K562 (cell line): Measurements from ENCODE around the gene CNOT6L. TPM values are rescaled to one million over a fixed set of nuclear protein-coding genes. Genes with fewer than 3 reads are reported as not detected.
A peak's percentile ranks its signal among the peaks of the same experiment; 100 is the strongest.

Experiments used
- ATAC-seq: fragments of 200-7000 bp; cut with Tn5 transposase; 3 replicates; pipeline ENCODE4 v1.9.1; 2020; ENCODE audit warnings: moderate library complexity
- BruUV-seq: library from RNA; stranded (reverse); fragments of 400-500 nt; replicated peaks from 2 replicates; lab custom pipeline; 2021; lab: Mats Ljungman, UMichigan
- CTCF ChIA-PET: fragments of 300-600 bp; formaldehyde crosslinking; extraction: SDS; loops from one replicate; lab custom pipeline; 2021; ENCODE audit warnings: low intra/inter-chr PET ratio; lab: Yijun Ruan, JAX
- POLR2A ChIA-PET: fragments of 300-600, 350-650 bp; sonication (Branson Sonifier 250); formaldehyde crosslinking; extraction: SDS; loops from one replicate; lab custom pipeline; 2021; ENCODE audit warnings: antibody characterized with exemption, inconsistent platforms; lab: Yijun Ruan, JAX
- DNase-seq, 4 experiments: peaks; one replicate each; pipeline versions ENCODE4 v3.0.0 to v3.0.0-alpha.2; 2011 to 2018; ENCODE audit warnings: low spot score in 3 of 4, mixed read lengths in 3 of 4; ENCODE audit errors: extremely low read depth in 1 of 4
- FAIRE-seq: peaks from 2 replicates; lab custom pipeline; 2011; peaks lifted over from hg19 to GRCh38; lab: Jason Lieb, UNC
- H2AFZ ChIP-seq: 2 replicates; pipeline ENCODE4 v1.6.0; 2011; ENCODE audit warnings: low read depth, low read length, control low read depth, inconsistent platforms
- H3K27ac ChIP-seq: fragments of 200-600 bp; 3 replicates; pipeline ENCODE4 v1.8.0; 2011; ENCODE audit warnings: low read depth, mild to moderate bottlenecking, control low read depth, inconsistent platforms, low read length, moderate library complexity, mixed read lengths; ENCODE audit errors: extremely low read depth
- H3K27me3 ChIP-seq, 2 experiments: fragments of 300-600 bp in 1 of 2; 2 replicates in 1 of 2; 3 replicates in 1 of 2; pipeline versions ENCODE4 v1.6.0 to v1.8.0; 2011; ENCODE audit warnings: inconsistent platforms in 2 of 2, low read length in 2 of 2, mild to moderate bottlenecking in 1 of 2, mixed read lengths in 1 of 2, moderate library complexity in 1 of 2; ENCODE audit not compliant: control insufficient read depth in 2 of 2, insufficient read depth in 2 of 2
- H3K36me3 ChIP-seq: fragments of 300-600 bp; 3 replicates; pipeline ENCODE4 v1.8.0; 2011; ENCODE audit warnings: mild to moderate bottlenecking, low read length, inconsistent platforms; ENCODE audit not compliant: control insufficient read depth, insufficient read depth
- H3K4me1 ChIP-seq, 2 experiments: fragments of 200-600 bp in 1 of 2; replicated peaks in 1 of 2; 2 replicates in 1 of 2; 3 replicates in 1 of 2; pipeline versions ENCODE4 v1.5.1 to v1.8.0; 2011; ENCODE audit warnings: inconsistent platforms in 2 of 2, low read length in 2 of 2, mild to moderate bottlenecking in 1 of 2, mixed read lengths in 1 of 2, moderate library complexity in 1 of 2; ENCODE audit not compliant: control insufficient read depth in 2 of 2, insufficient read depth in 2 of 2
- H3K4me2 ChIP-seq: 2 replicates; pipeline ENCODE4 v1.6.1; 2011; ENCODE audit warnings: low read length, control low read depth, inconsistent platforms, mixed read lengths; ENCODE audit not compliant: insufficient read depth
- H3K4me3 ChIP-seq: fragments of 200-600 bp; sonication (generic), shearing (Covaris generic); 2 replicates; pipeline ENCODE4 v1.5.1; 2016; ENCODE audit warnings: control low read depth, inconsistent platforms
- H3K79me2 ChIP-seq: fragments of 200-600 bp; 3 replicates; pipeline ENCODE4 v1.8.0; 2011; ENCODE audit warnings: low read length, inconsistent platforms; ENCODE audit not compliant: control insufficient read depth, insufficient read depth
- H3K9ac ChIP-seq, 2 experiments: 2 replicates each; pipeline versions ENCODE4 v1.6.0 to v1.6.1; 2011; ENCODE audit warnings: low read depth in 2 of 2, low read length in 2 of 2, control low read depth in 1 of 2, inconsistent platforms in 1 of 2, mild to moderate bottlenecking in 1 of 2, mixed read lengths in 1 of 2; ENCODE audit not compliant: insufficient read depth in 1 of 2
- H3K9me1 ChIP-seq: one replicate; pipeline ENCODE4 v1.6.0; 2011; ENCODE audit warnings: inconsistent platforms, mild to moderate bottlenecking, low read length, moderate library complexity; ENCODE audit not compliant: control insufficient read depth, insufficient read depth
- H3K9me3 ChIP-seq: replicated peaks from 2 replicates; pipeline ENCODE4 v1.5.1; 2011; ENCODE audit warnings: low read depth, low read length, inconsistent platforms; ENCODE audit not compliant: control insufficient read depth, insufficient read depth
- H4K20me1 ChIP-seq: replicated peaks from 2 replicates; pipeline ENCODE4 v1.6.1; 2011; ENCODE audit warnings: low read length, inconsistent platforms, mixed read lengths; ENCODE audit not compliant: control insufficient read depth, insufficient read depth
- ATF4 ChIP-seq: fragments of 450-650 bp; formaldehyde crosslinking; IDR thresholded peaks from 2 replicates; pipeline ENCODE4 v1.4.0; 2022; ENCODE audit warnings: mild to moderate bottlenecking, moderate library complexity
- BRD9 ChIP-seq: fragments of 450-650 bp; IDR thresholded peaks from 2 replicates; pipeline ENCODE4 v1.6.1; 2018; ENCODE audit warnings: low read depth; ENCODE audit not compliant: partially characterized antibody
- CEBPB ChIP-seq: fragments of 450-650 bp; IDR thresholded peaks from 2 replicates; pipeline ENCODE4 v1.6.1; 2016; ENCODE audit warnings: missing genetic modification characterization, missing compliant biosample characterization
- CEBPG ChIP-seq, 3 experiments: fragments of 200-800 bp in 1 of 3; sonication (Bioruptor generic) in 1 of 3; sonication (generic) in 1 of 3; formaldehyde crosslinking in 1 of 3; IDR thresholded peaks in 2 of 3; conservative IDR thresholded peaks in 1 of 3; 2 replicates each; pipeline versions ENCODE4 v1.6.1 to v1.8.0; 2016 to 2022; ENCODE audit warnings: missing compliant biosample characterization in 2 of 3, missing genetic modification characterization in 2 of 3, mild to moderate bottlenecking in 1 of 3, missing genetic modification reagents in 1 of 3
- CHD2 ChIP-seq: IDR thresholded peaks from 2 replicates; pipeline ENCODE4 v1.6.1; 2011; ENCODE audit warnings: low read depth, low read length
- FOXA3 ChIP-seq, 2 experiments: fragments of 450-650 bp in 1 of 2; sonication (generic) in 1 of 2; formaldehyde crosslinking; IDR thresholded peaks in 1 of 2; conservative IDR thresholded peaks in 1 of 2; 2 replicates each; pipeline versions ENCODE4 v1.4.0 to v1.8.0; 2020 to 2022; ENCODE audit warnings: mild to moderate bottlenecking in 2 of 2, missing genetic modification reagents in 1 of 2
- KDM4B ChIP-seq, 2 experiments: fragments of 450-650 bp in 1 of 2; sonication (generic) in 1 of 2; IDR thresholded peaks; 2 replicates each; pipeline ENCODE4 v1.6.1; 2016 to 2017; ENCODE audit warnings: borderline replicate concordance in 2 of 2, antibody characterized with exemption in 1 of 2, low read depth in 1 of 2, mild to moderate bottlenecking in 1 of 2
- NCOA1 ChIP-seq: fragments of 450-650 bp; IDR thresholded peaks from 2 replicates; pipeline ENCODE4 v1.6.1; 2016; ENCODE audit warnings: low read depth
- NELFE ChIP-seq: IDR thresholded peaks from 2 replicates; pipeline ENCODE4 v1.6.1; 2011; ENCODE audit warnings: mild to moderate bottlenecking; ENCODE audit not compliant: insufficient read depth, insufficient read length
- XRCC5 ChIP-seq: fragments of 200-400 bp; formaldehyde crosslinking; IDR thresholded peaks from 2 replicates; pipeline ENCODE4 v1.6.1; 2017; ENCODE audit warnings: low read depth, mild to moderate bottlenecking, low read length
- ZNF121 ChIP-seq: sonication (generic); formaldehyde crosslinking; conservative IDR thresholded peaks from 2 replicates; pipeline ENCODE4 v1.8.0; 2022; ENCODE audit warnings: missing genetic modification reagents
- WGBS: fragments of 100-300 bp; shearing (Covaris generic); methylation state at CpG from one replicate; pipeline ENCODE4 v1.1.6; 2016; ENCODE audit warnings: low coverage, mixed read lengths; ENCODE audit not compliant: insufficient coverage; ENCODE audit errors: missing lambda C conversion rate; 5-methylcytosine and 5-hydroxymethylcytosine counted together
- in situ Hi-C: fragments of 300-500 bp; cut with MboI; formaldehyde crosslinking; loops from 4 replicates; pipeline ENCODE4 v1.15.0; 2018; ENCODE audit warnings: inconsistent platforms, mixed read lengths
- intact Hi-C: fragments of 100-400 bp; cut with micrococcal nuclease; formaldehyde crosslinking; loops from 2 replicates; pipeline ENCODE4 v1.14.2; 2022
- polyA plus RNA-seq, 8 experiments: library from polyadenylated mRNA; depleted of rRNA in 4 of 8; stranded (reverse) in 5 of 8; unstranded in 3 of 8; fragments of >200 nt; fragmentation: Nextera tagmentation in 2 of 8; fragmentation: Illumina TruSeq in 1 of 8; extraction: Ambion mirVana in 2 of 8; extraction: Trizol in 1 of 8; gene quantifications; 2 replicates each; pipeline versions ENCODE4 v1.2.1 to v1.2.3, GENCODE V29; 2011 to 2014; ENCODE audit warnings: inconsistent platforms in 1 of 8, missing spikeins in 1 of 8
- total RNA-seq, 7 experiments: library from RNA; depleted of rRNA in 6 of 7; stranded (reverse); fragments of >200 nt in 6 of 7; fragmentation: Illumina TruSeq in 2 of 7; extraction: Trizol in 2 of 7; gene quantifications; 2 replicates each; pipeline versions ENCODE4 v1.2.1 to v1.2.3, GENCODE V29; 2011 to 2021; ENCODE audit warnings: low replicate concordance in 1 of 7

CNOT6L gene
- total and polyA plus RNA-seq, 9 of the 15 experiments (the other 6 are each of a cell fraction or from before 2014, with no cell fraction given) = 3.7 to 27.9 (median 6.5) TPM

- Histone ChIP-seq H3K4me2 (no peak overlapping the region), H2AFZ (no peak overlapping the region), H3K36me3 (peaks cover 10% of the 10 kb centered on the region; the same call in 1 of the 3 replicates), H3K9ac (no peak overlapping the region), H3K79me2 (peaks cover 16% of the 10 kb centered on the region), H3K4me1 (peaks cover 0 to 8% of the 10 kb centered on the region in 2 experiments; a peak in 2 of 5 replicates), H3K27ac (no peak overlapping the region), H4K20me1 (peaks cover 4% of the 10 kb centered on the region; the same call in 1 of the 2 replicates), H3K9me1 (no peaks in the 10 kb centered on the region), H3K4me3 (no peak overlapping the region), H3K9me3 (no peaks in the 10 kb centered on the region), H3K27me3 (no peaks in the 10 kb centered on the region)
- intact Hi-C loops = no loop called here
- FAIRE-seq = no peak
- no peak for DNase-seq
- 95% methylated on average over 3 of the region's 3 CpGs for WGBS
- in situ Hi-C loops = no loop called here
- ATAC-seq = no peak
- ChIA-PET POLR2A (no interaction called here), CTCF (no interaction called here)
- TF ChIP-seq XRCC5 (no peak), ZNF121 (CRISPR knock-in tag) (no peak), ATF4 (no peak), BRD9 (no peak), FOXA3 (CRISPR knock-in tag; conservative IDR thresholded peaks at IDR 0.05 in 1 of 2, IDR thresholded peaks at IDR 0.05 in 1 of 2) (no peak), CEBPB (tag) (peak; percentile 19; the same call in 1 of the 2 replicates), NELFE (no peak), NCOA1 (no peak), CEBPG (CRISPR knock-in tag; IDR thresholded peaks at IDR 0.05) (no peak), CEBPG (tag; conservative IDR thresholded peaks at IDR 0.05 in 1 of 2, IDR thresholded peaks at IDR 0.05 in 1 of 2) (0 out of 4 replicates have a peak, but pooled peaks of 1 of the 2 experiments have one; percentile 30), CHD2 (no peak), KDM4B (IDR thresholded peaks at IDR 0.05; ENCODE audit: borderline replicate concordance in 2 of 2, low read depth in 1 of 2) (no peak)
- no TSS peak for BruUV-seq
These were observed 46.1 kb downstream of the CNOT6L start for GRCh38 chr4:77773101-77773500.
